Activated CD4-positive, alpha-beta T cell treated with anti-CD3 and anti-CD28 coated beads, Interleukin-2, amount 50 U/mL, for 48 hours (primary cell): ENCODE results near the gene VEPH1.

Experiments
- DNase-seq, 2 experiments: peaks; one replicate each; pipeline ENCODE4 v3.0.0-alpha.2; 2020

The VEPH1 gene

DNA sequence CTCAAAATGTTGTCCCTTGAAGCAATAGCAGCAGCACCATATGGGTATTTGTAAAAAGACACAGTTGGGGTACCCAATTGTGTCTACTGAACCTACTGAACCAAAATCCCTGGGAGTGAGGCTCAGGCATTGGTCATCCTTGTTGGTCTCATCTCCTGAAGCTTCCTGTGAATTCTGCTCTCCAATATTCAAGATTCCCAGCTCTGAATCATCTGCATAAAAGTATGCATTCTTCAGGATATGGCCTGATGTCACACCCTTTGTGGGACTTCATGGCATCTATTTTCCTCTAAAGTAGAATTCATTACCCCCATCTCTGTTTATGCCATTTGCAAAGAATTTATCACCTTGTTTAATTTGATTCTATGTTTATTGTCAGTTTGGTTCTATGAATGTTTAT lies 79.9 kb downstream of the VEPH1 start:
- no peak for DNase-seq

DNA sequence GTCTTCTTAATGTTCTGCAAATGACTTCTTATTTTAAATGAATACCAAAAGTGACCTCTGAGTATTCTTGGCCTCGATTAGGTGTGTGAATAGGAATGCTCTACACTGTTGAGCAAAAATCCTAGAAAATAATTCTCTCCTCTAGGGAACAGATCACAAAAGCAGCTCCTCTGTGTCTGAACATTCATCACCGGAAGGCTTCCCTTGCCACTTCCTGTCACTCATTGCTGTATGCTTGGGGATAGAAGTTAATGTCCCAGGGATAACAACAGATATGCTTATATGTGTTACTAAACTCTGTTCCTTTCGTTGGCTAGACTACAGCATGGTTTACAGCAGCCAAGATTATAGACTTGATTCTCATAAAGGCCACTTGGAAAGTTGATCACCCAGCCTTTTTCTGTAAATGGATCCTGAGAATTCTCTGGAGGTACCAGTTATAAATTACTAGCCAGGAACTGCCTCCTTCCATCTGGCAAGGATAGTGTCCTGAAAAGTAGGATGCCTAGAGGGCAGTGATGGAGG lies 82.5 kb downstream of the VEPH1 start:
- no peak for DNase-seq

DNA sequence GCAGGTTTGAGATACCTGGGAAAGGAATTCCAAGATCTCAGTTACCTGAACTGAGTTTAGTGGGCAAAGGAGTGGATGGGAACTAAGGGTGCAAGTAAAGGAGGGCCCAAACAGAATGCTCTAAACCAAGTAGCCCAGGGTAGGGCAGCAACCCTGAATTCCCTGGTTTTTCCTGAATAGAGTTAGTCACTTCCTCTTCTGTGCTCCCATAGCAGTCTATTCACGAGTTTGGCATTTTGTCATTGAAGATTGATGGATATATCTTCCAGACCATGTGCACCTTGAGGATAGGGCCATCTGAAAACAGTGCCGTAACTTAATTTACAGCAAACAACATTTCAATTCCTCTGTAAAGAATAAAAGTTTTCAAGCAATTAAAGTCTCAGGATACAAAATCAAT lies 85.1 kb downstream of the VEPH1 start:
- no peak for DNase-seq

DNA sequence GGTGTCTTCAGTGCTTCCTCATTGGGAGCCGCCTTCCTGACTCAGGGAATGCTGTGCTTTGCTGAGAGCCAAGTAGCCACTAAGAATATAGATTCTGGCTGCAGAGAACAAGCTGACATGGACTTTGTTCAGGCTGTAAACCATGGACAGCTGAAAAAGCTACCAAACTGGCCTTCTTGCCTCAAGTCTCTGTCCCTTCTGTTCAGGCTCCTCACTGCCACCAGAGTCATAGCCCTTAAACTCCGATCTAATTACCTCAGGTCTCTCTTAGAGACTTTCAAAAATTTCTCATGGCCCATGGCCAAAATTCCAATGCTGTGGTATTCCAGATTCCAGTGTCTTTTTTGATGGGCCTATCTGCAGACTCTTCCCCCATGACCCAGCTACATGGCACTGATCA lies 86.0 kb downstream of the VEPH1 start:
- no peak for DNase-seq

DNA sequence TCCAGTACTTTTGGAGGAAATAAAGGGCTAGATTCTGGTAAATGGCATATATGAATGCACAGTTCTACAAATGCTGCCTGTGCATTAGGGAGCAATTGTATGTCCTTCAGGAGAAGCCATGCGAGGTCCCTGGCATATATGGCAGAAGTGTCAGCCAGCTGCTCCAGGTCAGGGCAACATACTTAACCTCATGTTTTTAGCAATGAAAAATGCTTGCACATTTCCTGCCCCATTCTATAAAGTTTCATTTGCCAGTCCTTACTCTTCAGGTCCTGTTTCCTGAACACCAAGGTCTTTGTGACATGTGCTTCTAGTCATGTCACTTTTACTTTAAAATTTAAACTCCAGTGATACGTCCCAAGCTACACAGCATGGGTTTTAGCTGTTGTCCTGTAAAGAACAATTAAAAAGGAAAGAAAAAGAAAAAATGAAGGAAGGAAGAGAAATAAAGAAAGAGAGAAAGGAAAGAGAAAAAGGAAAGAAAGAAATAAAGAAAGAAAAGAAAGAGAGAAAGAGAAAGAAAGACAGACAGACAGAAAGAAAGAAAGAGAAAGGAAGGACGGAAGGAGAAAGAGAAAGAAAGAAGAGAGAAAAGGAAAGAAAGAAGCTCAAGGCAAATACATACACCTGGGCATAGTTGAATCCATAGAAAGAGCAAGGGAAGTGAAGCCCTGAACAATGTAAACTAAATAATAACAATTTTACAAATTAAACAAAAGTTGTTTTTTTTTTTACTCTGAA lies 86.7 kb downstream of the VEPH1 start:
- no peak for DNase-seq

DNA sequence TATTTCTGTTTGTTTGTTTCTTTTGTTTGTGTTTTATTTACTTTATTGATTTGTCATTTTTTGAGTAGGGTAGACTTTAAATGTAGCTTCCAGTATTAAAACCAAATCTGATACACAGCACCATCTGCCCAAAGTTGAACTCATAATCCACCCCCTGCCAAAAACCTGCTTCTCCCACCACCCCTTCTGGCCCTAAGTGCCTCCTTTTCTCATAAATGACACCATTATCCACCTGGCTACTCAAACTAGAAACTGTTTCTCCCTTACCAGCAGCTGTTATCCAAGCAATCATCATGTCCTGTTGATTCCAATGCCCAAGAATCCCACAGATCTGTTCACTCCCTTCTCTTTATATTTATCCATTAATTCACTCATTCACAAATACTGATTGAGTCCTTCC lies 88.4 kb downstream of the VEPH1 start:
- no peak for DNase-seq

DNA sequence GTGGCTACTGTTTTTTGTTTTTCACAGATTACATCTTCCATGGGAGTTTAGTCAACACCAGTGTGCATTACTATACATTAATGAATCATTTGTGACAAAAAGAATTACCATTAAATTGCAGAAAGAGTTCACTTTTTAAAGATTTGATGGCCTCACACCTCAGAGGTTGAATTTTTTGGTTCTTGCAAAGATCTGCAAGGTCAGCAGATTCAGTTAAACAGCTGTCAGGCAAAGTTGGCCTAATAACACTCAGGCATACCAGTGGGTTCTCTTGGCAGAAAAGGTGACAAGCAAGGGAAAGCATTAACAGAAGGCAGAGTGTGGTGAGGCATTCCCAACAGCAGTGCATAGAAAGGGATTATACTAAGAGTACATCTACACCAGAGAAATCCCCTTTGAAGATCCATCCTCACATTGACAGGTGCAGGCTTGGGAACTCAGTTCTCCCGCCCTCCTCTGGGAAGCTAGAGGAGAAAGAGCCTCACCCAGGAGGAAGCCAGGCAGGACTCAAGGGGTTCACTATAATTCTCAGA lies 90.8 kb downstream of the VEPH1 start:
- DNase-seq = no peak

DNA sequence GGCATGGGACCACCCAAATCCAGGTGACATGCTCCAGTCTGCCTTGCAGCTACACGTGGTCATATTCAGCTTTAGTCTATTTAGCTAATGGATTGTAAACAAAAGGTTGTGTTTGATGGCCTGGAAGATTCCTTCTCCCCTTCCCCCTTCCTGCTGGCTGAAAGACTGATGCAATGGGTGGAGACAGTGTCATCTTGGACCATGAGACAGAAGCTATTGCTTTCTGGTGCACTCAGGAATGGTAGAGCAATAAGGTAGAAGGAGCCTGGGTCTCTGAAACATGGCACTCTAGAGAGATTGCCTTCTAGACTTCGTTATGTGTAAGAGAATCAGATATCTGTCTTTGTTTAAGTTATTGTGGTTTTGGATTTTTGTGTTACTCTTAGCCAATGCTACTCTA lies 92.3 kb downstream of the VEPH1 start:
- no peak for DNase-seq

DNA sequence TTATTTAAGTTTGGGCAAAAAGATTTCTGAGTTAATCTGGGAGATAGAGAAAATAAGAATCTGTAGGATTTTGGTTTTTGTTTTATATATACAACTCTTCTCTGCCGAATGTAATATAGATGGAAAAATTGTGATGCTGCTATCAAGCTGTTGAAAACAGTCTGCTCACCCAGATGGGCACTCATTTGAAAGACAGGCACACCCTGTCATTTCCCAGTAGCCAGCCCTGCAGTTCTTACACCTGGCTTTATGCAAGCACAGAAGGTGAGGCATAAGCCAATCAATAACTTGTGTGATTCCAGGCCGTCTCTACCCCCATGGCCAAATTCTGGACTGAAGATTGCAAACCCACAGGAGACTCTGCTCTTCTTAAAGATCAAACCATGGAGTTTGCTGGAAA lies 93.7 kb downstream of the VEPH1 start:
- no peak for DNase-seq

DNA sequence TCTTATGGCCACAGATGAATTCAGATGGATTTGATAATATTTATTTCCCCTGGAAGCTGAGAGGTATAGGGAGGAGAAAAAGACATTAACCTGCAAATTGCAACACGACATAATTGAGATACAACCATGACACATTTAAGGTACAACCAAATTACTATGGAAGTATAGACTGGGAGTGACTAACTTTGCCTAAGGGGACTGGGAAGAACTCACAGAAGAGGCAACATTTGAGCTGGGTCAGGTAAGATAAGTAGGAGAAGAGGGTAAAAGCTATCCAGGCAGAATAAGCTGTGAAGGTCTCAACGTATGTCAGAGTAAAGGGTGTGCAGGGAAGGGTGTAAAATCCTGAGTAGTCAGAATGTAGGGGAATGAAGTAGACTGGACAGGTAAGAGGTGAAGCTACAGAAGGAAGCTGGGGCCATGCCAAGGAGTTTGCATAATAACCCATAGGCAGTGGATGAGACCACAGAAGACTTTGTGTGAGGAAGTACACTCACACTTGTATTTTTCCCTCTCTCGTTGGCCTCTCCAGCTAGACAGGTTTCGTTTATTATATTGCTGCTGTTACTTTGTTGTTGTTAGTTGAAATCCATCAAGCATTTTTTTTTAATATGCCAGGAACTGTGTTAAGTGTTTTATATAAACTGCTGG lies 94.6 kb downstream of the VEPH1 start:
- DNase-seq = no peak

DNA sequence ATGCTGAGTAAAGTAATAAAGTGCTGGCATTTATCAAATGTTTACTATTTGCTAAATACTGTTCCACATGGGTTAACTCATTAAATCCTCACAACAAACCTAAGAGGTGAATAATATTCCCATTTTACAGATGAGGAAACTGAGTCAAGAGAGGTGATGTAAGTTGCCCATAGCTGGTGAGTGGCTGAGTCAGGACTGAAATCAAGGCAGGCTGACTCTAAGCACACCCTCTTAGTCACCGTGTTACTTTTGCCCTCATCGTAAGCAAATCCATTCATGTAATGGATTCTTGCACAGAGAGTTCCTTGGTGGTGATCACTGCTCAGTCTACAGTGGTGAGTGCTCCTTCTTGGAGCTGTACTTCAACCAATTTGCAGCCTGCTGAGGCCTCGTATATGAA lies 95.4 kb downstream of the VEPH1 start:
- DNase-seq = no peak

DNA sequence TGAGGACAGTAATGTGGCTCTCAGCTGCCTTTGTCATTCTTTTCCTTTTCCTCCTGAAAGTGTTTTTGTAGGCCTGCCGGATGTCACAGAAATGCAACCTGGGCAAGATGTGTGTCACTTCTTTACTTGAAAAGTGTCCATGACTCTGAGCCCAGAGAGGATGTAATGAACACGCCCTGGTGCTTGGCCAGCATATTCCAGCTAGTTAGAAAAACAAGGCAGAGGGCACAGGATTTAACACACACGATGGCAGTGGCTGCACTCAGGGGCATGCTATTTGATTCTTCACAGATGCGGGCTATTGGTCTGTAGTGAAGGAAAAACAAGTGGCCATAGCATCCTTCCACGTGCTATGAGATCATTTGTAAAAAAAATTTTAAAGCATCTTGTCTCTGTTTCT lies 96.8 kb downstream of the VEPH1 start:
- no peak for DNase-seq

DNA sequence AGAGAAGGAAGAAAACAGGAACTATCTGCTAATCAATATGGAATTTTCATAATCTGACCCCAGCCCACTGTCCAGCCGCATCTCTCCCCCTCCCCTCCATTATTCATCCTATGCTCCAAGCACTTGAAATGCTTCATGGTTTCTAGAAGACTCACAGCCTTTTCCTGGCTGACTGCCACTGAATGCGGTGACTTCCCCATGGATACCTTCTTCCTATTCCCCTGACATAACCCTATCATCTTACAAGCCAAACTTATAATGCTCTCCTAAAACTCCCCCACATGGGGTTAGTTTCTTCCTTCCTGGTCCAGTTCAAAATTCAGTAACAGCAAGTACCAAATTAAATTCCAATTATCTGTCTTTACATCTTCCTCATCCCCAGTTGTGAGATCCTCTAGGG lies 97.8 kb downstream of the VEPH1 start:
- no peak for DNase-seq

DNA sequence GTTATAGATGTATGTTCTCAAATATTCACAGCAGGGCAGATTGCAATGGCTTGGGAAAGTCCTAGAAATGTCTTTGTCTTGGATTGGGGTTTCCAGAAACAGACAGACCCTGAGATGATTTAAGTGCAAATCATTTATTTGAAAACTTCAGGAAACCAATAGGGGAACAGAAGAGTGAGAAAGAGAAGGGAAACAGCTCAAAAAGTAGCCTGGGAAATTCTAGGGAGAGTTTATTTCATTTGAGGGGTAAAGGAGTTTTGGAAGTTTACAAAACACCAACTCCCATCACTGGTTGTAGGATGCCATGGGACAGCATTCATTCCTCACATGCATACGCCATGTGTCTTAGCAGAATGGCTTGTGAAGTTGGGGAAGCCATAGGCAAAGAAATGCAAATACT lies 98.8 kb downstream of the VEPH1 start:
- DNase-seq = no peak

DNA sequence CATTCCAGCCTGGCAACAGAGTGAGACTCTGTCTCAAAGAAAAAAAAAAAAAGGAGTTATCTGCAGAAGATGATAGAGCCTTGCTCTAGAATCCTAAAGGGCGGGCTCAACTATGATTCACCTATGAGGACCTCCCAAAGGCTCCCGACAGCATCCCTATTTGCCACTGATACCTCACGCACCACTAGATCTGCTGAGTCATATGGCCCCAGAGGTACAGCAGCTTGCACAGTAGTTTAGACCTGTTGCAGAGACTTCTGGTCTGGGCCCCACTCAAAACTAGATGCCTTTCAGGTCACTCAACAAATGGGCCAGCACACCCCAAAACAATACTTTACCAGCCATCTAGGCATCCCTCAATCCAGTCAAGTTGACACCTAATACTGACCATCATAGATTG lies 104.6 kb downstream of the VEPH1 start:
- DNase-seq = no peak

DNA sequence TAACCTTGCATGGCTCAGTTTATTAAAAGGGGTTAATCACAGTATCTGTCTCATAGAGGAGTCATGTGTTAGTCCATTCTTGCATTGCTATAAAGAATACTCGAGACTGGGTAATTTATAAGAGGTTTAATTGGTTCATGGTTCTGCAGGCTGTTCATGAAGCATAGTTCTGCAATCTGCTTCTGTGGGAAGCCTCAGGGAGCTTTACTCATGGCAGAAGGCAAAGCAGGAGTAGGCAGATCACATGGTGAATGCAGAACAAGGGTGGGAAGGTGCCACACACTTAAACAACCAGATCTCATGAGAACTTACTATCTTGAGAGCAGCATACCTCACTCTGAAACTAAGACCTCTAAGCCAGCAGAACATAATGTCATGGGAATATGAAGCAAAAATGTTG lies 108.8 kb downstream of the VEPH1 start:
- no peak for DNase-seq

DNA sequence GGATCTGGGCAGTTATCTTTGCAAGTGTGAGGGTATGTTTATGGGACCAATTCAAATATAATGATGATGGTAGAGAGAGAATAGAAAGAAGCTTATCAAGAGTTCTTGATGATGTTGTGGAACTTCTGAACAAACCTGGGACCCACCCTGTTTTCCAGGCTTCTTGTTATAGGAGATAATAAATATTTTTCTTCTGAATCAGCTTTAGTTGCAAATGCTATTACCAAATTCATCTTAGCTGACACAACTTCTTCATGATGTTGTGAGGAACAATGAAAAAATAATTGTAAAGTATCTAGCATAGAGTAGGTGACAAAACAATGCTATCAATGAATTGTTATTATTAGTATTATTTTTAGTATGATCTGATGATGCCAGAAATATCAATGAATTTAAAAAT lies 110.1 kb downstream of the VEPH1 start:
- DNase-seq = no peak

DNA sequence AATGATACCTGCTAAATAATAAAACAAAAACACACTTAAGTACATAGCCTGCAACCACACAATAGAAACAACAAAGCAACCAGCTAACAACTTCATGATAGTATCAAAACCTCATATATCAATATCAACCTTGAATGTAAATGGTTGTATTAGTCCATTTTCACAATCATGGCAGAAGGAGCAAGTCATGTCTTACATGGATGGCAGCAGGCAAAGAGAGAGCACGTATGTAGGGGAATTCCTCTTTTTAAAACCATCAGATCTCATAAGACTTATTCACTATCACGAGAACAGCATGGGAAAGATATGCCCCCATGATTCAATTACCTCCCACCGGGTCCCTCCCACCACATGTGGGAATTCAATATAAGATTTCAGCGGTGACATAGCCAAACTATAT lies 111.1 kb downstream of the VEPH1 start:
- DNase-seq = no peak

DNA sequence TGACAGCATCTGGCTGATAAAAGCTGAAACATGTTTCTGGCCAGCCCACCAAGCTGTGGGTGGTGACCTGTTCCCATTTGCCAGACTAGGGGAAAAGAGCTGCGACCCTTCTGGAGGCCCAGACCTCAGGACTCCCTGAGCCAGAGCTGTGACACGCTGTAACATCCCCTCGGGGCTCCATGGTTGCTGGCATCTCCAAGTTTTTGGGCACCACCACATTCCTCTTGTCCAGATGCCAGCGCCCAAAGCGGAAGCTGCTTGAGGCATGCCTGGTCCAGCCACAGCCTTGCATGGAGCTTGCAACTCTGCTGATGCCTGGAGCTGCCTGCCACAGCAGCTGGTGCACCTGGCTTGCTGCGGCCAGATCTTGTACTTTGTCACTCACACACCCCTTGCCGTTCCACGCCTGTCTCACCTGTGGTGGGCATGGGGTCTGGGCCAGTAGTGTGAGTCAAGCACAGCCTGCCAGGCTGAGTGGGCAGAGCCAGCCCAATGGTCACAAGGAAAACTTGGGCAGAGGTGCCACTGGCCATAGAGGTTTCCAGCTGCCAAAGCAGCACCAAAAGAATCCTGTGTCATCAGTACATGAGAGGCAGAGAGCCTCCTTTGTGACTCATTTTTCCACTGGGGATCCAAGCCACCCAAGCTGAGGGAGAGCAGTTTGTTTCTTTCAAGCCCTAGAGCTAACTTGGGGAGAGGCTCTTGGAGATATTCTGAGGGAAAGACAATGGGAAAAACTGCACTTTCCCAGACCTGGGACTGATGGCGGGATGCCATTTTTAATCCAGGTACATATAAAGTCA lies 112.3 kb downstream of the VEPH1 start:
- no peak for DNase-seq

DNA sequence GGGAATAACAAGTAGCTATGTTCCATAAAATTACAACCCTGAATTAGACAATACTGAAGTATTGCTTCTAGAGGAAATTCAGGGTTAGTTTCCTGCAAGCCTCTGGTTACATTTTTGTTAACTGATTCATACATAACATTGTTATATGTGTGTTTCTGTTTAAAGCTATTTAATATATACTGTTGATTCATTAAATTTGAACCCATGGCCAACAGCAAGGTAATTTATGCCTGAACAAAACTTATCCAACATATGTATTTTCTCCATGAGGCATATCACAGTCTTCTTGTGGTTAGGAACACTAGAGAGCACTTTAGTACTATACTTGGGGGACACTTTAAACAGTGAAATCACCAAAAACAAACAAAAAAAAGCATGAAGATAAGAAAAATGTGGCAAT lies 114.2 kb downstream of the VEPH1 start:
- no peak for DNase-seq

DNA sequence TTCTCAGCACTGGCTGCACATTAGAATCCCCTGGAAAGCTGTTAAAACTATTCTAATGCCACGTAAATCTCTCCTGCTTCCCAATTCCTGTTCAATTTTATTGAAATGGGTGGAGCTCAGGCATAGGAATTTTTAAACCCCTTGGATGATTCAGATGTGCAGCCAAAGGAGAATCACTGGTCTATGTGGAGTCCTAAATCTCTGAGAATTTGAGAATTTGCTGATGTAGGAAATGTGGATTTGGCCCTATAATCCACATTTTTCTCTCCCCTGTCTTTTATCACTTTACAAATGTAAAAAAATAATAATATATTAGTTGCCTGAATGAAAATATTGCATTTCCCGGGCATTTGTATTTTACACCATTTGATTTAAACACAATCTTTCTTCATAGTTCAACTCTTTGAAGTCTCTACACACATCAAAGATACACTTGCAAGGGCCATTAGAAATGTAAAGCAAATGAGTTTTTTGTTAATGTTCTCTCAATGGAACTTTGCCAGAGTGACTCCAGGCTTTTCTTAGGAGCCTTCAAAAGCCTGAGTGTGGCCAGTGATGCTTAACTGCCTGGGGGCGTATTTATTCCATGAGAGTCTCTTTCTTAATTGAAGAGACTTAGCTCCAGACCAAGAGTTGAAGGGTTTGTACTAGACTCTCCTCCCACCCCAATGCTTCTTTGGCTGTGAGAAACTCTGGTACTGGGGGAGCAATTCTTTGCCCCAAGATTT lies 115.3 kb downstream of the VEPH1 start:
- DNase-seq = no peak

DNA sequence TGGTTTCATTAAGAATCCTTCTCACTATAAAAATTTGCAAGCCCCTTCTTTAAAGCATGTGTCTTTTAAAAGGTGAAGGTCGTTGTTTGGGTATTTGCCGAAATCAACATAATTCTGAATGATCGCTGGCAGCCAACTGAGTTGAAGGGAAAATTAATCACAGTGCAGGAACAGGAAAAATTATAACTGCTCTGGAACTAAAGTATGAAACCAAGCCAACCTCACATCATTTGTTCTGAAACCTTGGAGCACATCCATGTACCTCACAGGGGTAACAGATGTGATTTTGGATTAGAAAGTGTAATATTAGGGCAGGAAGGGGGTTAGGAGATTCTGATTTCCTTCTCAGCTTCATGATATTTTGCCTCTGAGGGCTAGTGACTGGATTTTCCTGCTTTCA lies 118.7 kb downstream of the VEPH1 start:
- no peak for DNase-seq

DNA sequence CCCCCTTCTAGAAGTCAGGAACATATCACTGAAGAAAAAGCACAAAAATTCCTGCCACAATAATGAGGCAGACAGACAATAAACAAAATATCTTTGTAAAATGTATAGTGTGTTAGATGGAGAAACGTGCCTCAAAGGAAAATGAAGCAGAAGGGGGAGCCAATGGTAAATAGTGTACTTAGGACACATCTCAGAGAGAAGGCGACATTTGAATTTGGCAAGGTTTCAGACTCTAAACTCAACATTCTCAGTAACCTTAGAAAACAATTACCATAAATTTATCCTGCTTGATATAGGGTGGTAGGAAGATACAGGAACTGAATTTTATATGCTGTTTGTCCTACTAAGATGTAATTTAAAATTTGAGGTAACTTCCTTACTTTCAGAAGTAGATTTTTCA lies 119.2 kb downstream of the VEPH1 start:
- DNase-seq = no peak
